AG04449 (cell line): ENCODE results near the gene RBL1.
"Not testable (repeated sequence)": the region's sequence is repeated elsewhere in the genome, so short reads cannot be mapped to it uniquely, and the experiment has no call there.

Experiments used
- CTCF ChIA-PET: fragments of 350-600 bp; formaldehyde crosslinking; extraction: SDS; loops from one replicate; lab custom pipeline; 2021; ENCODE audit warnings: antibody characterized with exemption; lab: Yijun Ruan, JAX
- POLR2A ChIA-PET: fragments of 400-600, 350-600 bp; formaldehyde crosslinking; extraction: SDS; loops from one replicate; lab custom pipeline; 2020; ENCODE audit warnings: antibody characterized with exemption, inconsistent platforms; lab: Yijun Ruan, JAX
- DNase-seq: peaks from one replicate; pipeline ENCODE4 v3.0.0-alpha.2; 2010; ENCODE audit warnings: low read depth, low spot score
- H3K4me3 ChIP-seq: 2 replicates; pipeline ENCODE4 v1.5.1; 2011; ENCODE audit warnings: low read depth, mild to moderate bottlenecking, control low read depth, low read length
- TF ChIP-seq, protein P1 (sequence below): IDR thresholded peaks from one replicate; pipeline ENCODE4 v1.5.1; 2011; ENCODE audit warnings: mild to moderate bottlenecking, moderate library complexity, low read length, control low read depth, inconsistent platforms; ENCODE audit not compliant: insufficient read depth; ENCODE audit errors: missing control alignments

The RBL1 gene

DNA sequence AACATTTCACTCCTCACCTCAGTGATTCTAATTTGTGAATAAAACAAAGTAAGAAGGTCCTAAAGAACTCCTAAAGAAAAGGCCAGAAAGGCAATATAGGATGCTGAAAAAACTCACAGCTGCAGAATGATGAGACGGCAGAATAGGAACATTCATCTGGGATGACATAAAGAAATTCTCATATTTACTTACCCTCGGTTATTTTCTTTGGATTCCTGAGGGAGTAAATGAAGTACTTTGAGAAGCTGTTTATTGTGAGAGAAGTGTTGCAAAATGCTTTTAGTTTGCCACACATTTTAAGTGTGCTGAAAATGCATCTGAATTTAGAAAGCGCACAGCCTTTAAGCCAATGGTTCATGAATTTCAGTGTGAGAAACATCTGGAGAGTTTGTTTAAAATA is 35.7 kb upstream of the RBL1 start:
- no peak for DNase-seq
- CTCF ChIA-PET, result interaction anchor here (1.0 kb wide), 1 partner anchor 8 kb away, joined by 3 read pairs; no protein-coding TSS in a partner anchor
- no peak overlapping the region for H3K4me3 ChIP-seq
- TF ChIP-seq, protein P1, sequence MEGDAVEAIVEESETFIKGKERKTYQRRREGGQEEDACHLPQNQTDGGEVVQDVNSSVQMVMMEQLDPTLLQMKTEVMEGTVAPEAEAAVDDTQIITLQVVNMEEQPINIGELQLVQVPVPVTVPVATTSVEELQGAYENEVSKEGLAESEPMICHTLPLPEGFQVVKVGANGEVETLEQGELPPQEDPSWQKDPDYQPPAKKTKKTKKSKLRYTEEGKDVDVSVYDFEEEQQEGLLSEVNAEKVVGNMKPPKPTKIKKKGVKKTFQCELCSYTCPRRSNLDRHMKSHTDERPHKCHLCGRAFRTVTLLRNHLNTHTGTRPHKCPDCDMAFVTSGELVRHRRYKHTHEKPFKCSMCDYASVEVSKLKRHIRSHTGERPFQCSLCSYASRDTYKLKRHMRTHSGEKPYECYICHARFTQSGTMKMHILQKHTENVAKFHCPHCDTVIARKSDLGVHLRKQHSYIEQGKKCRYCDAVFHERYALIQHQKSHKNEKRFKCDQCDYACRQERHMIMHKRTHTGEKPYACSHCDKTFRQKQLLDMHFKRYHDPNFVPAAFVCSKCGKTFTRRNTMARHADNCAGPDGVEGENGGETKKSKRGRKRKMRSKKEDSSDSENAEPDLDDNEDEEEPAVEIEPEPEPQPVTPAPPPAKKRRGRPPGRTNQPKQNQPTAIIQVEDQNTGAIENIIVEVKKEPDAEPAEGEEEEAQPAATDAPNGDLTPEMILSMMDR, result no peak
- POLR2A ChIA-PET, result no interaction called here

DNA sequence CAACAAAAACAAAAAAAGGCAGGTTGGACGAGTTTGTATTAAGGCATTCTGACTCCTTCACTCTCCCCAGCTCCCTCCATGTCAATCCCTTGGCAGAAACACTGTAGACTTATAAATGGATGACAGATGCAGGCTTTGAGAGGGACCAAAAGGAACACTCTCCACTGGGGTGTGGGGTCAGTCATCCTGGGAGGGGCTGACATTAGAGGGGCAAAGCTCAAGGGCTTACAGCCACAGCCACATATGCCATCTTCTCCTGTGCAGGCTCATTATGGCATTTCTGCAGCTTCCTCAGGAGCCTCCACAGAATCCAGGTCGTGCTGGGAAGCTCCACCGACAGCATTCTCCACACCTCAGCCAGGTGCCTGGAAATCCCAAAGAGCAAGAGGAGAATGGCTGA is 33.0 kb upstream of the RBL1 start:
- ChIA-PET POLR2A (no interaction called here), CTCF (no interaction called here)
- no peak for DNase-seq
- TF ChIP-seq, protein P1, result no peak
- no peak overlapping the region for H3K4me3 ChIP-seq

DNA sequence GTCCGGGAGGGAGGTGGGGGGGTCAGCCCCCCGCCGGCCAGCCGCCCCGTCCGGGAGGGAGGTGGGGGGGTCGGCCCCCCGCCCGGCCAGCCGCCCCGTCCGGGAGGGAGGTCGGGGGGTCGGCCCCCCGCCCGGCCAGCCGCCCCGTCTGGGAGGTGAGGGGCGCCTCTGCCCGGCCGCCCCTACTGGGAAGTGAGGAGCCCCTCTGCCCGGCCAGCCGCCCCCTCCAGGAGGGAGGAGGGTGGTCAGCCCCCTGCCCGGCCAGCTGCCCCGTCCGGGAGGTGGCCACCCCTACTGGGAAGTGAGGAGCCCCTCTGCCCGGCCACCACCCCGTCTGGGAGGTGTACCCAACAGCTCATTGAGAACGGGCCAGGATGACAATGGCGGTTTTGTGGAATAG is 30.5 kb upstream of the RBL1 start:
- DNase-seq, CTCF ChIA-PET, POLR2A ChIA-PET, H3K4me3 ChIP-seq: not testable (repeated sequence)

DNA sequence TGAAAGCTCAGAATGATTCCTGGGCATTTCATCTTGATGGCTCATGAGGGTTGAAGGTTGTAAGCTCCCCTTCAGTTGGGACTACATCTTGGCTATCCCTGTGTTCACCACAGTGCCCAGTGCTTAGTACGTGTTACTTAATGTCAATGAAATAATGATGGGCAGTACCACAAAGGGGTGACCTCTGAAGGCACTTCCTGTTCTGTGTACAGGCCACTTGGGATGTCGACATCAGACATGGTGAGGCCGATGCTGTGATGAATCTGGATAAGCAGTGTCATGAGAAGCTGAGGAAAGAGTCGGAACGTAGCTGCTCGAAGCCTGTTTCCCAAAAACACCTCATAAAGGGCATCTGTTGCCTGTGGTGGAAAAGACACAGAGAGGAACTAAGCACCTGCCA is 27.6 kb upstream of the RBL1 start:
- TF ChIP-seq, protein P1, result no peak
- ChIA-PET POLR2A (interaction anchor here (0.6 kb wide), 1 partner anchor 118 kb away, joined by 5 read pairs; no protein-coding TSS in a partner anchor), CTCF (interaction anchor here (1.2 kb wide), 1 partner anchor 11 kb away, joined by 4 read pairs; no protein-coding TSS in a partner anchor)
- no peak overlapping the region for H3K4me3 ChIP-seq
- no peak for DNase-seq

DNA sequence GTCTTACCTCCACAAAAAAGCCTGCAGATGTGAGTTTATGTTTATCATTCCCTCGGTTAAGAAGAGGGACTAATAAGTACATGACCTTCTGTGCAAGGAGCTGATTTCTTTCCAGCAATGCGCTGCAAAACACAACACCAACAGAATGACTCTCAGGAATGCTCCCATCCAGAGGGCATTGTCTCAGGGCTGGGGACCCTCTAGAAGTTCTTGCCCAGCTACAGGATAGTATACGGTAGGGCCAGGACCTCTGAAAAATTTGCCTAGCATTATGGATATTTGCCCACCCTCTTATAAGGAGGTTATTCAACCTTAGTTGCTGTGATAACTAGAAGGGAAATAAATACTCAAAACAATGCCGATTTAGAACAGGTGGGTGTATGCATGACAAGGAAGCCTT is 24.7 kb upstream of the RBL1 start:
- H3K4me3 ChIP-seq, result no peak overlapping the region
- ChIA-PET POLR2A (no interaction called here), CTCF (no interaction called here)
- no peak for DNase-seq
- TF ChIP-seq, protein P1, result no peak

DNA sequence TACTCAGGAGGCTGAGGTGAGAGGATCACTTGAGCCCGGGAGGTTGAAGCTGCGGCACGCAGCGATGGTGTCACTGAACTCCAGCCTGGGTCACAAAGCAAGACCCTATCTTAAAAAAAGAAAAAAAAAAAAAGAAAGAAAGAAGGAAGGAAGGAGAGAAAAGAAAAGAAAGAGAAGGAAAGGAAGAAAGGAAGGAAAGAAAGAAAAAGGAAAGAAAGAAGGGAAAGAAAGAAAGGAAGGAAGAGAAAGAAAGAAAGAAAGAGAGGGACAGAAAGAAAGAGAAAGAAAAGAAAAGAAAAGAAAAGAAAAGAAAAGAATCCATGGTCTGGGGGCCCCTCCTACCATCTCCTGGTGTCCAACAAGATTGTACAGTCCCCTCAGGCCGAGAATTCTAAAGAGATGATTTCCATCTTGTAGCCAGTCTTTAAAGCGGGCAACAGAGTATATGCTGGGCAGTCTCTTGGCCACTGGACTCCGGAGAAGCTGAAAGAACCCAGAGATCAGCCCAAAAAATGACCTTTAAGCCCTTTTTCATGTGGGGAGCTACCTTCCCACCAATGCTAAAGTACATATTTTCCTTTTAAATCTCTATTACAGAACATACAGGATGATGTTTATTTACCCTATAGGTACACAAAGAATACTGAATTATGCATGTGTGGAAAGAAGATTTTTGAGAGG is 23.7 kb upstream of the RBL1 start:
- ChIA-PET CTCF (no interaction called here), POLR2A (no interaction called here)
- no peak overlapping the region for H3K4me3 ChIP-seq
- TF ChIP-seq, protein P1, result no peak
- no peak for DNase-seq

DNA sequence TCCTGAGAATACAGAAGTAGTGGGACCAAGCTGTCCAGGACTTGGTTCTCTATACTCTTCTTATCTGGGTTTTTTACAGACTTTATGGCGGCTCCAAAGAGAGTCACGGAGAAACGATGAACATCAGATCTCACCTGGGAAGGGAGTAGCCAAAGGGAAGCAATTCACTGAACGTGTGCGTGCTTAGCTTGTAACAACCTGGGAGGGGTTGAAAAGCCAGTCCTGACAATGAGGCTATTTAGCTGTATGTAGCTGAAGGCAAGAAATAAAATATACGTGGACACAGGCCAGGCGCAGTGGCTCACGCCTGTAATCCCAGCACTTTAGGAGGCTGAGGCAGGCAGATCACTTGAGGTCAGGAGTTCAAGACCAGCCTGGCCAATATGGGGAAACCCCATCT is 18.2 kb upstream of the RBL1 start:
- POLR2A ChIA-PET, result no interaction called here
- CTCF ChIA-PET, result no interaction called here
- H3K4me3 ChIP-seq, result no peak overlapping the region
- TF ChIP-seq, protein P1, result no peak
- no peak for DNase-seq
